Mononuclear cell (primary cell): Measurements from ENCODE around the gene DNAL1. TPM values are rescaled to one million over a fixed set of nuclear protein-coding genes. Genes with fewer than 3 reads are reported as not detected.
A peak's percentile ranks its signal among the peaks of the same experiment; 100 is the strongest.

Experiments
- H3K27me3 ChIP-seq: 2 replicates; pipeline ENCODE4 v1.6.0; 2011; ENCODE audit warnings: low read length, control low read depth; ENCODE audit not compliant: insufficient read depth
- H3K4me1 ChIP-seq: 2 replicates; pipeline ENCODE4 v1.5.1; 2011; ENCODE audit warnings: mild to moderate bottlenecking, low read length, control low read depth; ENCODE audit not compliant: insufficient read depth
- H3K4me3 ChIP-seq: 2 replicates; pipeline ENCODE4 v1.5.1; 2011; ENCODE audit warnings: mild to moderate bottlenecking, low read length, moderate library complexity
- H3K9me3 ChIP-seq: 2 replicates; pipeline ENCODE4 v1.5.1; 2011; ENCODE audit warnings: low read depth, mild to moderate bottlenecking, control low read depth, low read length
- total RNA-seq: library from RNA; depleted of rRNA; stranded (reverse); fragments of >200 nt; gene quantifications from one replicate; pipeline ENCODE4 v1.2.3, GENCODE V29; 2012

The DNAL1 gene, protein sequence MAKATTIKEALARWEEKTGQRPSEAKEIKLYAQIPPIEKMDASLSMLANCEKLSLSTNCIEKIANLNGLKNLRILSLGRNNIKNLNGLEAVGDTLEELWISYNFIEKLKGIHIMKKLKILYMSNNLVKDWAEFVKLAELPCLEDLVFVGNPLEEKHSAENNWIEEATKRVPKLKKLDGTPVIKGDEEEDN
- 1.5 TPM for total RNA-seq

DNA sequence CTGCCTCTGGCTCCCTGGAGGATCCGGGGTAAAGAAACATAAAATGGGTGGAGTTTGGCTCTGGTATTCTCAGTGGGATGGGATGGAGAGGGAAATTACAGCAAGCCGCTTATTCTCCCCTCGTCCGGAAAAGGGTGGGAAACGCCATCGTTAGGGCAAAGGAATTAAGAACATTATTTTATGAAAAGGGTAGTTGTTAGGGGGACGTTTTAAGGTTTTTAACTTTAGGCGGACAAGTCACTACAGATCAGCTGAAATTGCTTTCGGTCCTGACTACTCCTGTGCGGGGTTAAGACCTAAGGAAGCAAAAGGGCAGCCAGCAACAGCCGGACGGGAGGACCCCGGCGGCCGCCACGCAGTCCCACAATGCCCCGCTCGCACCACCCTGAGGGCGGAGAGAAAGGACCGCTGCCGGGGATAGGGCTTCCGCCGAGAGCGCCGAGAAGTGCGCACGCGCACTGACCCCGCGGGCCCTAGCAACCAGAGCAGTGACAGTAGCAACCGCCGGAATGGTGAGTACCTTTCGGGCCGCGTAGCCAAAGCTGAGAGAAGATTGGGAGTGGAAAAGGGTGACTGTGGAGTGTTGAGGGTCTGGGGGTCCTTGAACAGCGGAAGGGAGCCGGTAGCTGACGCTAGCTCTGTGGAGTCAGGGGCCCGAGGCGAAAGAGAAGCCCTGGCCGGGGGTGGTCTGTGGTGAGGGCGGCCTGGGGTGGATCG, at the start of gene DNAL1:
TSS of gene DNAL1 (plus strand) at position 456 of the 717 bp plus-strand sequence. CDS start at position 510, 54 bp downstream.
- H3K4me1 ChIP-seq: peaks cover 13% of the 10 kb centered on the region
- peak within 1 kb of the TSS; percentile 59 for H3K4me3 ChIP-seq
- no peaks in the 10 kb centered on the region for H3K9me3 ChIP-seq
- H3K27me3 ChIP-seq: no peaks in the 10 kb centered on the region

DNA sequence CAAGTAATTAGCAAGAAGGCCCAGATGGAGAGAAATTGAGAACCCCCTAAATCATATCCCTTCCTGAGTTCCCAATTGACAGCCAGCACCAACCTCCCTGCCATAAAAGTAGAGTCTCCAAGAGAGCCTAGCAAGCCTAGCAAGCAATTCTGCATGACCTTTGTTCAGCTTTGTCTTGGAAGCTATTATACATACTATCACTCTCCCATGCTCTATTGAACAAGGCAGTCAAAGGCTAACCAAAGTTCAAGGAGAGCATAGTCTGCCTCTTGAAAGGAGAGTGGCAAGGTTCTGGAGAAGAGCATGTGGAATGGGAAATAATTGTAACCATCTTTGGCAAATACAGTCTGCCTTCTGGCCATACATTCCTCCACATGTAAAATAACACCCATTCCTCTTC, 45.3 kb upstream of the DNAL1 start:
- no peaks in the 10 kb centered on the region for H3K4me1 ChIP-seq
- no peaks in the 10 kb centered on the region for H3K27me3 ChIP-seq
- no peaks in the 10 kb centered on the region for H3K9me3 ChIP-seq
- H3K4me3 ChIP-seq: no peak overlapping the region

DNA sequence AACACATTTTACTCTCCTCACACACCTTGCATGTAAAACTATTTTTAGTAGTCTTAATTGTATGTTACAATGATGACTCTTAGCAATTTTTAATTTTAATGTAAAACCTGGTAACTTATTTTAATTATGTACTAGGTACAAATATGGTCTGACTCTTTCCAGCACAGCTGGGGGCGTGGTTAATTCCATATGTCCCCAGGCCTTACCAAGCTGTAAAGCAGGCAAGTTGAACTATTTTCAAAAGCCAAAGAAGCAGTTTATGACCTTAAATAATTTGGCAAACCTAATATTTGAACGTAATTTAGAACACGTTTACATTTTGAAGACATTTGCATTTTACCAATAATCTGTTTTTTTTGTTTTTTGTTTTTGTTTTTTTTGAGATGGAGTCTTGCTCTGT, 41.8 kb upstream of the DNAL1 start:
- Histone ChIP-seq H3K27me3 (no peaks in the 10 kb centered on the region), H3K4me3 (no peak overlapping the region), H3K9me3 (no peaks in the 10 kb centered on the region), H3K4me1 (no peaks in the 10 kb centered on the region)

DNA sequence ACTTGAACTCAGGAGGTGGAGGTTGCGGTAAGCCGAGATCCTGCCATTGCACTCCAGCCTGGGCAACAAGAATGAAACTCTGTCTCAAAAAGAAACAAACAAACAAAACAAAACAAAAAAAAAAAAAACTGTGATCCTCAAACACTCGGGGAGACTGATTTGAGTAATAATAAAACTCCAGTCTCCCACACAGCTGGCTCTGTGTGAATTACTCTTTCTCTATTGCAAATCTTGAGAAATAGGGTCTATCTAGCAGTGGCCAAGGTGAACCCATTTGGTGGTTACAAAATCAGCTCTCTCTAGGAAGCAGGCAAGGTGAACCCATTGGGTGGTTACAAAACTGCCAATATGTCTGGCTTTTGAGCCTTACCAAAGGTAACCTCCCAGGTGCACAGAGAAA, 38.5 kb upstream of the DNAL1 start:
- Histone ChIP-seq H3K4me1 (no peaks in the 10 kb centered on the region), H3K4me3 (no peak overlapping the region), H3K27me3 (no peaks in the 10 kb centered on the region), H3K9me3 (no peaks in the 10 kb centered on the region)

DNA sequence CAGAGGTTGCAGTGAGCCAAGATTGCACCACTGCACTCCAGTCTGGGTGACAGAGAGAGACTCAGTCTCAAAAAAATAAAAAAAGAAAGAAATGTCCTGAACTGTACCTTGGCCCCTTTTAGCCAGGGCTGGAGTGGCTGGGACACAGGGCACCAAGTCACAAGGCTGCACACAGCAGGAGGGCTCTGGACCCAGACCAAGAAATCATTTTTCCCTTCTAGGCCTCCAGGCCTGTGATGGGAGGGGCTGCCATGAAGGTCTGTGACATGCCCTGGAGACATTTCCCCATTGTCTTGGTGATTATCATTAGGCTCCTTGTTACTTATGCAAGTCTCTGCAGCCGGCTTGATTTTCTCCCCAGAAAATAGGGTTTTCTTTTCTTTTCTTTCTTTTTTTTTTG, 37.5 kb upstream of the DNAL1 start:
- Histone ChIP-seq H3K4me1 (no peaks in the 10 kb centered on the region), H3K9me3 (no peaks in the 10 kb centered on the region)

DNA sequence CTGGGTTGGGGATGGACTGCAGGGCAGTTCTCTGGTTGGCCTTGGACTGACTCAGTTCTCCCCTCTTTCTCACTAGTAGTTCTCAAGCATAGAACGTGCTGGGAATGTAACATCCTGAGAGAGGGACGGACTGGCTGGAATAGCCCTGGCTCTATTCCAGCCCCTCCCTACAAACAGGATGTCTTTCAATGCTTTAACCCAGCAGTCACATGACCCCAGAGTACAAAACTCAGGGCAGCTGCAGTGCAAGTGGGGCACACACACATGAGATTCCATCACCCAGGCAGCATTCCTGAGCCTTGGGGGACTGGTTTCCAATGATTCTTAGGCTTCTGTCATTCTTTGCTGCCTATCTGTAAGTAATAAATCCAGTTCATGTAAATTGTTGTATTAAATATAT, 34.1 kb upstream of the DNAL1 start:
- Histone ChIP-seq H3K4me3 (no peak overlapping the region), H3K9me3 (no peaks in the 10 kb centered on the region), H3K27me3 (peaks cover 5% of the 10 kb centered on the region), H3K4me1 (peaks cover 8% of the 10 kb centered on the region)

More for the DNA sequence above, 37.5 kb upstream of the DNAL1 start:
- Histone ChIP-seq H3K27me3 (no peaks in the 10 kb centered on the region), H3K4me3 (no peak overlapping the region)

DNA sequence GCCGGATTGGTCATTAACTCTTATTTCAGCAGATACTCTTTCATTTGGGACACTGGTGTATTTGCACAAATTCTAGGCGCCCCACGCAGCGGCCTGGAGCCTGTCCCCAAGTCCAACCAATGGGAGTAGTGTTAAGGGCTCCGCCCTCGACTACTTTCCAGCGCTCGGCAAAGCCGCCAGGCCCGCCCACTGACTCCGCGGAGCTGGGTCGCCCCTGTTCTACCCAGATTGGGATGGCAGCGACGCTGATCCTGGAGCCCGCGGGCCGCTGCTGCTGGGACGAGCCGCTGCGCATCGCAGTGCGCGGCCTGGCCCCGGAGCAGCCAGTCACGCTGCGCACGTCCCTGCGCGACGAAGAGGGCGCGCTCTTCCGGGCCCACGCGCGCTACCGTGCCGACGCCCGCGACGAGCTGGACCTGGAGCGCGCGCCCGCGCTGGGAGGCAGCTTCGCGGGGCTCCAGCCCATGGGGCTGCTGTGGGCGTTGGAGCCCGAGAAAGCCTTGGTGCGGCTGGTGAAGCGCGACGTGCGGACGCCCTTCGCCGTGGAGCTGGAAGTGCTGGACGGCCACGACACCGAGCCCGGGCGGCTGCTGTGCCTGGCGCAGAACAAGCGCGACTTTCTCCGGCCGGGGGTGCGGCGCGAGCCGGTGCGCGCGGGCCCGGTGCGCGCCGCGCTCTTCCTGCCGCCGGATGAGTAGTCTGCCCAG, 32.3 kb upstream of the DNAL1 start, which contains the start of gene ACOT6:
TSS of gene ACOT6 (plus strand) at position 179 of the 707 bp plus-strand sequence. CDS start at position 234, 55 bp downstream.
- Histone ChIP-seq H3K9me3 (no peaks in the 10 kb centered on the region), H3K27me3 (peaks cover 5% of the 10 kb centered on the region), H3K4me1 (peaks cover 8% of the 10 kb centered on the region), H3K4me3 (peak within 1 kb of the TSS; percentile 51)

DNA sequence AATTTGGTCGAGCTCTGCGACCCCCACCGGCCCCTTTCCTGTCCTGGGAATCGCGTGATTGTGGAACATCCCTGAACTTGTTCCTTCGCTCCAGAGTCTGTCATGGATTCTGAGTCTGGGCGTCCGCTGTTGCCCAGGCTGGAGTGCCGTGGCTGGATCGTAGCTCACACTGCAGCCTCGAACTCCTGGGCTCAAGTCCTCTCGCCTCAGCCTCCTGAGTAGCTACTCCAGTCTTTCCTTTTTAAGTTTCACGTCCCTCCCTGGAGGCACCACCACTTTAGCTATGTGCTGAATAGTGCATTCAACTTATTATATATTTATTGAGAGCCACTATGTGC, 31.8 kb upstream of the DNAL1 start:
- peak overlapping the region; percentile 51 for H3K4me3 ChIP-seq
- no peaks in the 10 kb centered on the region for H3K9me3 ChIP-seq
- peaks cover 8% of the 10 kb centered on the region for H3K4me1 ChIP-seq
- H3K27me3 ChIP-seq: peaks cover 5% of the 10 kb centered on the region

DNA sequence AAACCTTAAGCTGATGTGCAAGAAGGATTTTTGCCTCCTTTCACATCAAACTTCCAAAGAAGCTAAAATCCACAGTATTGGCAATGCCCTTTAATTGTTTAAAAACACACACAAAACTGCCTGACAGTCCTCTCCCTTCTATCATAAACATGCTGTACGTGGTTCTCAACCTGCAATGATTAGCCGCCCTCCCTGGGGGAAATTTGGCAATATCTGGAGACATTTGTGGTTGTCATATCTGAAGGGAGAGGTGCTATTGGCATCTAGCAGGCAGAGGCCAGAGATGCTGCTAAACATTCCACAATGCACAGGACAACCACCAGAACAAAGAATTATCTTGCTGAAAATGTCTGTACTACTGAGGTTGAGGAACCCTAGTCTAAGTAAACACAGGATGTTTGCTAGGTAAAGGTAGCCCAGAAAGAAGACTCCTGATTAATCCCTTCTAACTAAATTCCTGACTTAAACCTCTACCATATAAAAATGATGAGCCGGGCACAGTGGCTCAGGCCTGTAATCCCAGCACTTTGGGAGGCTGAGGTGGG, 31.3 kb upstream of the DNAL1 start:
- no peaks in the 10 kb centered on the region for H3K9me3 ChIP-seq
- peaks cover 8% of the 10 kb centered on the region for H3K4me1 ChIP-seq
- H3K27me3 ChIP-seq: peaks cover 5% of the 10 kb centered on the region
- H3K4me3 ChIP-seq: no peak overlapping the region

DNA sequence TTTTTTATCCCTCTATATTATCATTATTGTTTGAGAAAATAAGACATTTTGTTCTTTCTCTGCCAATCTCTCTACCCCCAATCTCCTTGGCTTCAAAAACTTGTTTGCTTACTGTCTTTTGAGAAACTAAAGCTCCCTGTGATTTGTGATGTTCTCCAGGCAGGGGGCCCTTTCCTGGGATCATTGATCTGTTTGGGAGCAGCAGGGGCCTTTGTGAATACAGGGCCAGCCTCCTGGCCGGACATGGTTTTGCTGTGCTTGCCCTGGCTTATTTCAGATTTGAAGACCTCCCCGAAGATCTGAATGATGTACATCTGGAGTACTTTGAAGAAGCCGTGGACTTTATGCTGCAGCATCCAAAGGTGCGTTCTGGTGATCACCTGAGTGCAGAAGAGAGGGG, 28.0 kb upstream of the DNAL1 start:
- Histone ChIP-seq H3K27me3 (peaks cover 5% of the 10 kb centered on the region), H3K9me3 (no peaks in the 10 kb centered on the region), H3K4me1 (peaks cover 8% of the 10 kb centered on the region), H3K4me3 (no peak overlapping the region)

DNA sequence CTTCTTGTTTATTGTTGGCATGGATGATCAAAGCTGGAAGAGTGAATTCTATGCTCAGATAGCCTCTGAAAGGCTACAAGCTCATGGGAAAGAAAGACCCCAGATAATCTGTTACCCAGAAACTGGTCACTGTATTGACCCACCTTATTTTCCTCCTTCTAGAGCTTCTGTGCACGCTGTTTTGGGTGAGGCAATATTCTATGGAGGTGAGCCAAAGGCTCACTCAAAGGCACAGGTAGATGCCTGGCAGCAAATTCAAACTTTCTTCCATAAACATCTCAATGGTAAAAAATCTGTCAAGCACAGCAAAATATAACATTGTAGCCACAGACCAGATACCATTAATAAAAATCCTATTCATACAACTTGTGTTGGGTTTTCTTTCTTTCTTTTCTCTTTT, 25.3 kb upstream of the DNAL1 start:
- no peaks in the 10 kb centered on the region for H3K27me3 ChIP-seq
- no peaks in the 10 kb centered on the region for H3K9me3 ChIP-seq
- no peaks in the 10 kb centered on the region for H3K4me1 ChIP-seq
- no peak overlapping the region for H3K4me3 ChIP-seq

DNA sequence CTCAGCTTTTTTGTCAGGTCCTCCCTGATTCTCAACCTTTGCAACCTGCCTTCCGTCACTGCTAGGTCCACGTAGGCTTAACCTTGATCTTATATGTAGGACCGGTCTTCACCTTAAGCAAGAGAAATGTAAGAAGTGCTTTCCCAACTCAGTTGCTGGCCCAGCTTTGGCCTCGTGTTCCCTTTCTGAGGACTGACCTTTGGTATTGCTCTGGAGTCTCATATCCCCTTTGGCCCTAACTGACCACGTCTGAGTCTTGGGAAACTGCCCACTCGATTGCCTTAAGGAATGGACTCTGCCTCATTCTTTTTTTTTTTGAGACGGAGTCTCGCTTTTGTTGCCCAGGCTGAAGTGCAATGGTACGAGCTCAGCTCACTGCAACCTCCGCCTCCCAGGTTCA, 24.5 kb upstream of the DNAL1 start:
- H3K27me3 ChIP-seq: no peaks in the 10 kb centered on the region
- no peaks in the 10 kb centered on the region for H3K9me3 ChIP-seq
- no peak overlapping the region for H3K4me3 ChIP-seq
- H3K4me1 ChIP-seq: no peaks in the 10 kb centered on the region

DNA sequence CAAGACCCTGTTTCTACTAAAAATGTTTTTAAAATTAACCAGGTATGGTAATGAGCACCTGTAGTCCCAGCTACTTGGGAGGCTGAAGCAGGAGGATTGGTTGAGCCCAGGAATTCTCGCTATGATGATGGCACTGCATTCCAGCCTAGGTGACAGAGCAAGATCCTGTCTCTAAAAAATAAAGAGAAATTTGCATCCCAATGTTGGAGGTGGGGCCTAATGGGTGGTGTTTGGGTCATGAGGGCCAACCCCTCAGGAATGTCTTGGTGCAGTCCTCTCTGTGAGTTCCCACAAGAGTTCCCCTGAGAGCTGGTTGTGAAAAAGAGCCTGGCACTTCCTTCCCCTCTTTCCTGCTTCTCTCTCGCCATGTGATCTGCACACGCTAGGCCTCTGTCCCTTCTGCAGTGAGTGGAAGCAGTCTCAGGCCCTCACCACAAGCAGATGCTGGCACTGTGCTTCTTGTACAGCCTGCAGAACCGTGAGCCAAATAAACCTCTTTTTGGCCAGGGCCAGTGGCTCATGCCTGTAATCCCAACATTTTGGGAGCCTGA, 21.2 kb upstream of the DNAL1 start:
- H3K4me3 ChIP-seq: no peak overlapping the region
- H3K9me3 ChIP-seq: no peaks in the 10 kb centered on the region
- H3K27me3 ChIP-seq: no peaks in the 10 kb centered on the region
- H3K4me1 ChIP-seq: no peaks in the 10 kb centered on the region

DNA sequence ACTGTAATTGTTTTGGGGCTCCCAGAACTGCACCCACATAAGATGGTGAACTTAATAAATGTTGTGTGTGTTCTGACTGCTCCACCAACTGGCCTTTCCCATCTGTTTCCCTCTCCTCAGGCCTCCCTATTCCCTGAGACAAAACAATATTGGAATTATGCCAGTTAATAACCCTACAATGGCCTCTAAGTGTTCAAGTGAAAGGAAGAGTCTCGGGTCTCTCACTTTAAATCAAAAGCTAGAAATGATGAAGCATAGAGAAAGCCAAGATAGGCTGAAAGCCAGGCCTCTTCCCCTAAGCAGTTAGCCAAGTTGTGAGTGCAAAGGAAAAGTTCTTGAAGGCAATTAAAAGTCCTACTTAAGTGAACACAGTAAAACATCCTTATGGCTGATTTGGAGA, 19.1 kb upstream of the DNAL1 start:
- H3K9me3 ChIP-seq: no peaks in the 10 kb centered on the region

DNA sequence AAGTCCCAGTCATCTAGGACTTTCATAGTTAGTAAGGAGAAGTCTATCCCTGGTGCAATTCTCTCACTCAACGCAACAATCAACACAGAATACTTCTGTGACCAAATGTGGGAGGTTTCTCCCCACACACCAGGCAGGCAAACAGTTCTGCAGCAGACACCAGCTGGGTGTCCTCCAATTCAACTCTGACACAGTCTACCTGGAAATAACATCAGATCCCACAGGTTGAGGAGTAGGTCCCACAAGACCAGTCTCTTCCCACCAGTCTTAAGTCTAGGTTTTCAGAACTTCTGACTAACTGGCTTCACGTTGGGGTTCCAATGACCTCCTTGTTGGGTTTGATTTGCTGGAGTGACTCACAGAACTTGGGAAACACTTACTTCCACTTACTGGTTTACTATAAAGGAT, 17.6 kb upstream of the DNAL1 start:
- Histone ChIP-seq H3K27me3 (no peaks in the 10 kb centered on the region), H3K9me3 (no peaks in the 10 kb centered on the region), H3K4me1 (no peaks in the 10 kb centered on the region), H3K4me3 (no peak overlapping the region)

More for the DNA sequence above, 19.1 kb upstream of the DNAL1 start:
- Histone ChIP-seq H3K4me1 (no peaks in the 10 kb centered on the region), H3K4me3 (no peak overlapping the region), H3K27me3 (no peaks in the 10 kb centered on the region)
